Panc1 (cell line): Measurements from ENCODE around the gene CARMIL1. TPM values are rescaled to one million over a fixed set of nuclear protein-coding genes. Genes with fewer than 3 reads are reported as not detected.

Experiments
- ATAC-seq: fragments of 200-7000 bp; cut with Tn5 transposase; 2 replicates; pipeline ENCODE4 v1.9.1; 2020; ENCODE audit warnings: mild to moderate bottlenecking, moderate library complexity
- BruUV-seq: library from RNA; stranded (reverse); fragments of 400-500 nt; replicated peaks from 2 replicates; lab custom pipeline; 2021; lab: Mats Ljungman, UMichigan
- CTCF ChIA-PET: fragments of 300-600 bp; sonication (Branson Sonifier 250); formaldehyde crosslinking; loops from one replicate; lab custom pipeline; 2022; ENCODE audit warnings: antibody characterized with exemption; lab: Charles Lee
- POLR2A ChIA-PET: fragments of 300-600 bp; sonication (Branson Sonifier 250); formaldehyde crosslinking; loops from one replicate; lab custom pipeline; 2022; ENCODE audit warnings: antibody characterized with exemption; lab: Charles Lee
- DNase-seq: peaks from one replicate; pipeline ENCODE4 v3.0.0-alpha.2; 2010; ENCODE audit warnings: low read depth, low spot score
- H3K27ac ChIP-seq: 2 replicates; pipeline ENCODE4 v1.5.1; 2011; ENCODE audit warnings: mild to moderate bottlenecking, low read length, inconsistent platforms
- H3K27me3 ChIP-seq: fragments of 200-500 bp; sonication (Bioruptor generic); 2 replicates; pipeline ENCODE4 v1.6.0; 2014; ENCODE audit warnings: low read length, inconsistent platforms; ENCODE audit not compliant: control insufficient read depth, insufficient read depth
- H3K36me3 ChIP-seq: fragments of 200-500 bp; sonication (Bioruptor generic); 2 replicates; pipeline ENCODE4 v1.5.1; 2014; ENCODE audit warnings: inconsistent platforms, mild to moderate bottlenecking, low read length, moderate library complexity; ENCODE audit not compliant: control insufficient read depth, insufficient read depth
- H3K4me1 ChIP-seq: 2 replicates; pipeline ENCODE4 v1.5.1; 2011; ENCODE audit warnings: inconsistent platforms, mild to moderate bottlenecking, low read length, moderate library complexity; ENCODE audit not compliant: control insufficient read depth, insufficient read depth
- H3K4me3 ChIP-seq, 2 experiments: 2 replicates each; pipeline ENCODE4 v1.5.1; 2011 to 2012; ENCODE audit warnings: low read depth in 2 of 2, low read length in 2 of 2, mild to moderate bottlenecking in 2 of 2, inconsistent platforms in 1 of 2, moderate library complexity in 1 of 2
- H3K9me3 ChIP-seq: fragments of 200-500 bp; sonication (Bioruptor generic); 2 replicates; pipeline ENCODE4 v1.5.1; 2014; ENCODE audit warnings: low read depth, mild to moderate bottlenecking, inconsistent platforms, low read length, moderate library complexity; ENCODE audit not compliant: control insufficient read depth, insufficient read depth
- CTCF ChIP-seq: fragments of 450-650 bp; IDR thresholded peaks from 2 replicates; pipeline ENCODE4 v1.5.1; 2017; ENCODE audit warnings: mild to moderate bottlenecking
- POLR2AphosphoS5 ChIP-seq: IDR thresholded peaks from 2 replicates; pipeline ENCODE4 v1.6.1; 2012; ENCODE audit warnings: mild to moderate bottlenecking, low read depth, low read length, moderate library complexity
- REST ChIP-seq, 2 experiments: IDR thresholded peaks; 2 replicates each; pipeline ENCODE4 v1.6.1; 2011 to 2012; ENCODE audit warnings: low read depth in 2 of 2, control low read depth in 1 of 2, low read length in 1 of 2, mild to moderate bottlenecking in 1 of 2, moderate library complexity in 1 of 2; ENCODE audit not compliant: insufficient read depth in 1 of 2
- SIN3A ChIP-seq: IDR thresholded peaks from 2 replicates; pipeline ENCODE4 v1.6.1; 2012; ENCODE audit warnings: low read depth, mild to moderate bottlenecking, low read length, moderate library complexity, borderline replicate concordance; ENCODE audit not compliant: insufficient read depth
- TCF7L2 ChIP-seq: IDR thresholded peaks from 2 replicates; pipeline ENCODE4 v1.6.1; 2011; ENCODE audit warnings: mild to moderate bottlenecking, low read depth, low read length, inconsistent platforms
- in situ Hi-C: cut with HindIII; loops from 2 replicates; pipeline ENCODE4 v1.10.0; 2016; ENCODE audit warnings: low sequenced_read_pairs, low pct_unique_long_range_greater_than_20kb
- intact Hi-C: fragments of 100-400 bp; cut with micrococcal nuclease; formaldehyde crosslinking; loops from one replicate; pipeline ENCODE4 v1.10.0; 2022; ENCODE audit not compliant: unreplicated experiment
- total RNA-seq: library from RNA; stranded (reverse); gene quantifications from one replicate; pipeline ENCODE4 v1.2.1, GENCODE V29; 2021; ENCODE audit not compliant: unreplicated experiment

Gene CARMIL1
- total RNA-seq, 1 experiment from 2014 or later = 4.0 TPM

GRCh38 chr6:25251426-25251825 lies 27.7 kb upstream of the CARMIL1 start:
- in situ Hi-C loops = no loop called here
- ChIA-PET CTCF (no interaction called here), POLR2A (no interaction called here)

GRCh38 chr6:25253351-25253750 lies 25.8 kb upstream of the CARMIL1 start:
- Histone ChIP-seq H3K36me3 (no peaks in the 10 kb centered on the region), H3K9me3 (no peaks in the 10 kb centered on the region), H3K4me1 (no peaks in the 10 kb centered on the region), H3K27ac (no peak overlapping the region), H3K27me3 (no peaks in the 10 kb centered on the region), H3K4me3 (no peak overlapping the region)
- in situ Hi-C loops (no loop called here), intact Hi-C loops (no loop called here)
- DNase-seq (no peak), ATAC-seq (no peak)
- TF ChIP-seq SIN3A (no peak), TCF7L2 (no peak), CTCF (no peak), REST (IDR thresholded peaks at IDR 0.05; ENCODE audit: insufficient read depth in 1 of 2, low read depth in 2 of 2, low read length in 1 of 2) (no peak), POLR2AphosphoS5 (no peak)
- POLR2A ChIA-PET = no interaction called here
- CTCF ChIA-PET = no interaction called here
- BruUV-seq = no TSS peak

More at GRCh38 chr6:25251426-25251825, 27.7 kb upstream of the CARMIL1 start:
- Histone ChIP-seq H3K27ac (no peak overlapping the region), H3K4me3 (no peak overlapping the region), H3K9me3 (no peaks in the 10 kb centered on the region), H3K4me1 (no peaks in the 10 kb centered on the region), H3K36me3 (no peaks in the 10 kb centered on the region), H3K27me3 (no peaks in the 10 kb centered on the region)
- intact Hi-C loops = no loop called here
- ATAC-seq (no peak), DNase-seq (no peak)
- no TSS peak for BruUV-seq
- TF ChIP-seq POLR2AphosphoS5 (no peak), CTCF (no peak), TCF7L2 (no peak), REST (IDR thresholded peaks at IDR 0.05; ENCODE audit: insufficient read depth in 1 of 2, low read depth in 2 of 2, low read length in 1 of 2) (no peak), SIN3A (no peak)
